HG03521 (cell line): ENCODE results near the gene MAGT1.
"Not testable (repeated sequence)": the region's sequence is repeated elsewhere in the genome, so short reads cannot be mapped to it uniquely, and the experiment has no call there.

ENCODE experiments used
- ATAC-seq: cut with Tn5 transposase; IDR thresholded peaks from one replicate; pipeline ENCODE4 v1.9.1; 2021; ENCODE audit warnings: mild to moderate bottlenecking, moderate library complexity; ENCODE audit not compliant: unreplicated experiment

The MAGT1 gene

DNA sequence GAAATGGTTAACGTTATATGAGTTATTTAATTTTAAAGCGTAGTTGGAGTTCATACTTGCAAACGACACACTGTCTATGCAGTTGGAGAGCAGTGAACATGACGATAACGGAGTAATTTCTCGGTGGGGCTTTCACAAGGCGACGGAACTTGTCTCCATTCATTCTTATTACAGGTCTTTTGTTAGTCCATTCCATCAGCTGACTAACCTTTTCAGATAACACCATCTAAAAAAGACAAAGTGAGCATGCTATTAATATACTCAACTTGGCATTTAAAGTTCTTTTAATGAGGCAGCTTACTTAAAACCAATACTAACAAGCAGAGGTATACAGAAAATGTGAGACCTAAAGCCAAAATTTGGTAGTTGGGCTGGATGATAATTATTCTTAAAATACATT lies 19.9 kb downstream of the MAGT1 start:
- ATAC-seq: no peak

DNA sequence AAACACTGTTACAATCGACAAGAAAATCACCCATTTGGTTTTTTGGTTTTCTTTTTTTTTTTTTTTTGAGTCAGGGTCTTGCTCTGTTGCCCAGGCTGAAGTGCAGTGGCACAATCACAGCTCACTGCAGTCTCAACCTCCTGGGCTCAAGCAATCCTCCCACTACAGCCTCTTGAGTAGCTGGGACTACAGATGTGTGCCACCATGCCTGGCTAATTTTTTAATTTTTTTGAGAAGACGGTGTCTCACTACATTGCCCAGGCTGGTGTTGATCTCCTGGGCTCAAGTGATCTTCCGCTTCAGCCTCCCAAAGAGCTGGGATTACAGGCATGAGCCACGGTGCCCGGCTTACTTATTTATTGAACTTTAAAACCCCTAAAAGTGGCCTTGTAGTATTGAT lies 63.7 kb downstream of the MAGT1 start:
- not testable (repeated sequence) for ATAC-seq

DNA sequence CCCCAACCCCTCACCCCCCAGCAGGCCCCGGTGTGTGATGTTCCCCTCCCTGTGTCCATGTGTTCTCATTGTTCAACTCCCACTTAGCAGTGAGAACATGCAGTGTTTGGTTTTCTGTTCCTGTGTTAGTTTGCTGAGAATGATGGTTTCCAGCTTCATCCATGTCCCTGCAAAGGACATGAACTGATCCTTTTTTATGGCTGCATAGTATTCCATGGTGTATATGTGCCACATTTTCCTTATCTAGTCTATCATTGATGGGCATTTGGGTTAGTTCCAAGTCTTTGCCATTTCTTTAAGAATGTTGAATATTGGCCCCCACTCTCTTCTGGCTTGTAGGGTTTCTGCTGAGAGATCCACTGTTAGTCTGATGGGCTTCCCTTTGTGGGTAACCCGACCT lies 73.2 kb downstream of the MAGT1 start:
- not testable (repeated sequence) for ATAC-seq

DNA sequence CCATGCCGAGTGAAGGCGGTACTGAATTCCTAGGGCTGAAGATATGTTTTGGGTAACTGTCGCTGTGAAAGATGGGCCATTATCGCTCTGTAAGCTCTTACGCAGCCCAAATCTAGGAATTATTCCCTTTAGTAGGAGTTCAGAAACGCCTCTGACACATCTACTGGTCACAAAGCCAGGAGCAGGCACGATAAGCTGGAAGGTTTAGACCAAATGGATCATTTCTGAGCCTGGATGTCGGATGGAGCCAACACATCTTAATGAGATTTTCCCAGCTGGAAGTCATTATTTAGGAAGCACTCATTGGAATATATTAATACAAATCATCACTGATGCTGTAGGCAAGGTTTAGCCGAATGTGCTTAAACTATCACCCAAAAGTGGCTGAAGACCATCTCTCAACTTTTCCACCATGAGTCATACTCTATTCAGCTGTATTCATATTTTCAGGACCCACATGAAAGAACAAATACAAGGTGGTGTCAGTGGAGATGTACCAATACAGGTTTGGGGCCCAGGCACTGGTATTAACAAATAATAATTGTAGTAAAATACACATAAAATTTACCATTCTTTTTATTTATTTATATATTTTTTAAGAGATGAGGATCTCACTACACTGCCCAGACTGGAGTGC lies 75.0 kb downstream of the MAGT1 start:
- ATAC-seq: no peak

DNA sequence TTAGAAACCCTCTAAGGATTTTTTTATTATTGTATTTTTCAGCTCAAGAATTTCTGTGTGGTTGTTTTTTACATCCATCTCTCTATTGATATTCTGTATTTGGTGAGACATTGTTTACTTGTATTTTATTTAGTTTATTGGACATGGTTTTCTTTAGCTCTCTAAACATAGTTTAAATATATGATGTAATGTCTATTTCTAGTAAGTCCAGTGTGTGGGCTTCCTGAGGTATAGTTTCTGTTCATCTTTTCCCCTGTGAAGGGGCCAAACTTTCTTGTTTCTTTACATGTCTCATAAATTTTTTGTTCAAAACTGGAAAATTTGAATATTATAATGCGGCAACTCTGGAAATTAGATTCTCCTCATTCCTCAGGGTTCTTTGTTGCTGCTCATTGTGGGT lies 81.0 kb downstream of the MAGT1 start:
- no peak for ATAC-seq

DNA sequence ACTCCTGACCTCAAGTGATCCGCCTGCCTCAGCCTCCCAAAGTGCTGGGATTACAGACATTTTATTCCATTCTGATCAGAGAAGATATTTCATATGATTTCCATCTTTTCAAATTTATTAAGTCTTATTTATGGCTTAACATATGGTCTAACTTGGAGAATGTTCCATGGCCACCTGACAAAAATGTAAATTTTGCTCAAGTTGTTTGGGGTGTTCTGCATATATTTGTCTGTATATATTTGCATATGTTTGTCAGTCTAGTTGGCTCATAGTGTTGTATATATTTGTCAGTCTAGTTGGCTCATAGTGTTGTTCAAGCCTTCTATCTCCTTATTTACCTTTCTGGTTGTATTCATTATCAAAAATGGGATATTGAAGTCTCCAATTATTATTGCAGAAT lies 93.0 kb downstream of the MAGT1 start:
- no peak for ATAC-seq

DNA sequence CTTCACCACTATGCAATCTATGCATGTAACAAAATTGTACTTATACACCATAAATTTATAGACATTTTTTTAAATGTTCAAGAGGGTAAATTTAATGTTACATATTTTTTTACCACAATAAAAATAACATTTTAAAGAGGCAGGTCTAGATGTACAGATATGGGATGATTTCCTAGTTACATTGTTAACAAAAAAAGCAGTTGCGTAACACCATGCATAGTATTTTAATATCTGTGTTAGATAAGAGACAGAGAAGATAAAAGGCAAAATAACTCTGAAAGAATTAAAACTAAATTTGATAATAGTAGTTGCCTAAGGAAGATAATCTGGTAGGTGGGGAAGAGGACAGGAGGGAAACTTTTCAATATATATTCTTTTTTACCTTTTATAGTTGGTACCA lies 100.1 kb downstream of the MAGT1 start:
- no peak for ATAC-seq

DNA sequence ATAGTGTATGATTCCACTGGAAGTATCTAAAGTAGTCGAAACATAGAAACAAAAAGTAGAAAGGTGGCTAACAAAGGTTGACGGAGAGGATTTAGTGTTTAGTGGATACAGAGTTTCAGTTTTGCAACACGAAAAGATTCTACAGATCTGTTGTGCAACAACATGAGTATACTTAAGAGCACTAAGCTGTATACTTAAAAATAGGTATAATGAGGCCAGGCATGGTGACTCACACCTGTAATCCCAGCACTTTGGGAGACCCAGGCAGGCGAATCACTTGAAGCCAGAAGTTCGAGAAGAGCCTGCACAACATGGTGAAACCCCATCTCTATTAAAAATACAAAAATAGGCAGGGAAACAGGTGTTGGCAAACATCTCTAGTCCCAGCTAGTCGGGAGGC lies 101.3 kb downstream of the MAGT1 start:
- no peak for ATAC-seq

DNA sequence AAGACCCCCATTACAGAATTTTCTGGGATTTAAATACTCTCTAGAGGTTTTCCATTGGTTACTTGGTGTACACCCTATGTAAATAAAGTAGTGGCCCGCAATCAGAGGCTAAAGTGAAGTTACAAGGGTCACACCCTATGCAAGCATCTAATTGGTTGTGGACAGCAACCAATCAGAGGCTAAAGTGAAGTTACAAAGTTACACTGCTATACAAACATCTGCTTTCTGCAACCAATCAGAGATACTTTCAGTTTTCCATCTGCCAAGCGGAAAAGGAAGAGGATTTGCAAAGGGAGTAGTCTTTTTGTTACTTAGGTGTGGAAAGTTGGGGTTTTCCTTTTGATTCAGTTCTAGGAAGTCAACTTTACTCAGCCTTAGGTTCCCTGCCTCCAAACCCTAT lies 107.2 kb downstream of the MAGT1 start:
- ATAC-seq: no peak

DNA sequence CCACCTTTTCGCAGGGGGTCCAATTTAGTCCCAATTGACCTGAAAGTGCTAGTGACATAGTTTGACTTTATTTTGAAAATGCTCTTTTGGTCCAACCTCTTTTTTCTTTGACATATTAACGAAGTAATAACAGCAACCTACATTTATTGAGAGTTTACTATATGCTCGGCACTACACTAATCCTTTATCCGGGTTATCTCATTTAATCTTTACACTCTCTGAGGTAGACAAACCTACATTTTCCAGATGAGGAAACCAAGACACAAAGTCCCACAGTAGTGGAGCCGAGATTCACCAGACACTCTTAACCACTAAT lies 108.9 kb downstream of the MAGT1 start:
- ATAC-seq: no peak

DNA sequence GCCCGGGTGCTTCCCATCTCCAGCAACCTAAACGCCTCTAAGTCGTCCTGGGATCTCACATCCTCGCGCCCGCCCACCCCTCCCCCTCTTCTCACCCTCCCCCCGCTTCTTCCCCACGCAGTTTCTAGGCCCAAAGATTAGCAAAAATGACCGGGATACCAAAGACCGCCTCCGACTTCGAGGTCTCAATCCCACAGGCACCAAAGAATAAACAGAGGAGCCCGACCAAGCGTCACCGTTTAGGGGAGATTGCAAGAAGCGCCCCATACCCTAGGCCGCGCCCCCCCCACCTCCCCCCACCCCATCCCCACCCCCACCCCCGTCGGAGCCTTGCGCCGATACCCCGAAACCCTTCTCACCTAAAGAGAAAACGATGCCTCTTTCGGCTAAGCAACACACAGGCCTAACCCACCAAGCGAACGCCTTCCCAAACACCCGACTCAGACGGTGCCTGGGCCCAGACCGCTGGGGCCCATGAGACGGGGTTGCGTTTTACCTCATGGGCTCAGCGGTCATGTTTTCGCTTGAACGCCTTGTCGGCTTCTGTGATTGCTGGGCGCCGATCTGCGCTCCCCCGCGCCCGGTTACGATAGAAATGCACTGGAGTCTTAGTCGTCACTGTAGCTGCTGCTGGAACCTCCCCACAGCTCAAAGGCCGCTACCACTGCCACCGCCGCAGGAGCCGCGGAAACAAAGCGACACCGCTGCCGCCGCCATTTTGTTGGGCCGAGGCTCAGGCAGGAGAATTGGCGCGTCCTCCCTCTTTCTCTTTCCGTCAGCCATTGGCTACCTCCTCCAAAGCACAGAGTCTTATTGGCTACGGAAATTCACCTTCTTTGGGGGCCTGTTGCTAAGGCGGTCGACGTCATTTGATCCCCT lies 109.5 kb downstream of the MAGT1 start, which contains the start of gene ATRX:
ATRX (minus strand) TSS at position 731 of the 879 bp plus-strand sequence; CDS start at position 516, 215 bp downstream.
- ATAC-seq: peak; percentile 98

DNA sequence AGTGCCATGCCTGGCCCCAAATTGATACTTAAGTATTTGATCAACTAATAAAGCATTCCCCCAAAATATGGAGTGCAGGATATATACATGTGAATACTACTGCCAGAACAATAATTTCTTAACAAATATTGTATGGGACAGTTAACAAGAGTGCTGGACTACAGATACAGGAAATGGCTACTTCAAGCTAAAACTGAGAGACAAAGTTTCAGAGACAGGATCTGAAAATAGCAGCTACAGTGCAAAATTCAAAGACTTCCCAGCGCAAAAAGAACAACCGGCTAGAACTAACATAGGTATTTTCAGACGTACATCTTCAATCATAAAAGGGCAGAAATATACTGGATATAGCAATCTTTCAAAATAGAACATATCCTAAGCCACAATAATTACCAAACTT lies 115.5 kb downstream of the MAGT1 start:
- no peak for ATAC-seq

DNA sequence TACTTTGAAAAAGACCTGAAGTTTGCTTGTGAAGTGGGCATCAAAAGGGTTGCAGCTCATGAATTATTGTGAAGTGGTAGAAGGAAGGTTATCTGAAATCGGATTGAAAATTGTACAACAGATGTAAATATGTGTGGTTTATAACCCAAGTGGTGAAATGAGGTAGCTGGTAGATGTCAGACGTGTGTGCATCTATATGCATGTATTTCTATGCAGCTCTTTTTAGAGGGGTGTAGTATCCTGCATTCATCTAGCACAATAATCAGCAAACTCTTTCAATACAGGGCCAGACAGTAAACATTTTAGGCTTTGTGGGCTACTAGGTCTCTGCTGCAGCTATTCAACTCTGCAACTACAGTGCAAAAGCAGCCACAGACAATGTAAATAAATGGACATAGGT lies 118.6 kb downstream of the MAGT1 start:
- ATAC-seq: no peak
